Testis (tissue), 2 donors: ENCODE data around the gene MRFAP1.

Experiments
- POLR2A ChIP-seq: fragments of 450-650 bp; IDR thresholded peaks from one replicate; pipeline ENCODE4 v1.6.1; 2017; ENCODE audit warnings: antibody characterized with exemption, mild to moderate bottlenecking, moderate library complexity
- TF ChIP-seq, protein P1 (sequence below), 3 experiments: fragments of 450-650 bp in 2 of 3; fragments of 200-600 bp in 1 of 3; sonication (generic) in 1 of 3; IDR thresholded peaks; one replicate each; pipeline ENCODE4 v1.5.1; 2016 to 2019; ENCODE audit warnings: antibody characterized with exemption in 3 of 3, mild to moderate bottlenecking in 2 of 3, moderate library complexity in 1 of 3

DNA sequence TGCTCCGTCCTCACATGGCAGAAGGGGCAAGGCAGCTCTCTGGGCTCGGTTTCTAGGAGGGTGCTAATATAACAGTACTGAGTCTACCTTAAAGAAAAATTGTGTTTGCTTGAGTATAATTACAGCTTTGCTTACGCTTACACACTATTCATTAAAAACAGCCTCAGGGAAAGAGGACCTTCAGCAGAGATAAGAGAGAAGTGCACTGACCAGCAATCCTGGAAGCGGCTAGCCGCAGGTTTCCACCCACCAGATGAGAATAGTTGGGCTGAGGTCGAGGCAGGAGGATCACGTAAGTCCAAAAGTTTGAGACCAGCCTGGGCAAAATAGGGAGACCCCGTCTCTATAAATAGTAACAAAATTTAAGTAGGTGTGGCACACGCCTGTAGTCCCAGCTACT lies 15.2 kb upstream of the MRFAP1 start:
- no peak for TF ChIP-seq POLR2A
- TF ChIP-seq, protein P1, sequence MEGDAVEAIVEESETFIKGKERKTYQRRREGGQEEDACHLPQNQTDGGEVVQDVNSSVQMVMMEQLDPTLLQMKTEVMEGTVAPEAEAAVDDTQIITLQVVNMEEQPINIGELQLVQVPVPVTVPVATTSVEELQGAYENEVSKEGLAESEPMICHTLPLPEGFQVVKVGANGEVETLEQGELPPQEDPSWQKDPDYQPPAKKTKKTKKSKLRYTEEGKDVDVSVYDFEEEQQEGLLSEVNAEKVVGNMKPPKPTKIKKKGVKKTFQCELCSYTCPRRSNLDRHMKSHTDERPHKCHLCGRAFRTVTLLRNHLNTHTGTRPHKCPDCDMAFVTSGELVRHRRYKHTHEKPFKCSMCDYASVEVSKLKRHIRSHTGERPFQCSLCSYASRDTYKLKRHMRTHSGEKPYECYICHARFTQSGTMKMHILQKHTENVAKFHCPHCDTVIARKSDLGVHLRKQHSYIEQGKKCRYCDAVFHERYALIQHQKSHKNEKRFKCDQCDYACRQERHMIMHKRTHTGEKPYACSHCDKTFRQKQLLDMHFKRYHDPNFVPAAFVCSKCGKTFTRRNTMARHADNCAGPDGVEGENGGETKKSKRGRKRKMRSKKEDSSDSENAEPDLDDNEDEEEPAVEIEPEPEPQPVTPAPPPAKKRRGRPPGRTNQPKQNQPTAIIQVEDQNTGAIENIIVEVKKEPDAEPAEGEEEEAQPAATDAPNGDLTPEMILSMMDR (IDR thresholded peaks at IDR 0.05) = no peak
